Mammary epithelial cell (primary cell): ENCODE measurements around the gene TXK.

Experiments
- CTCF ChIP-seq, 2 donors: IDR thresholded peaks in 1 of 2; conservative IDR thresholded peaks in 1 of 2; 2 replicates each; pipeline ENCODE4 v1.5.1; 2011 to 2012; ENCODE audit warnings: inconsistent platforms in 2 of 2, low read length in 2 of 2, mild to moderate bottlenecking in 2 of 2, control low read depth in 1 of 2, low read depth in 1 of 2; ENCODE audit not compliant: insufficient read depth in 1 of 2; ENCODE audit errors: extremely low read depth in 1 of 2
- EZH2 ChIP-seq: IDR thresholded peaks from 2 replicates; pipeline ENCODE4 v1.6.1; 2012; ENCODE audit warnings: low read length, inconsistent platforms, borderline replicate concordance

- TF ChIP-seq EZH2 (no peak), CTCF (conservative IDR thresholded peaks at IDR 0.05 in 1 of 2, IDR thresholded peaks at IDR 0.05 in 1 of 2; ENCODE audit: extremely low read depth in 1 of 2, insufficient read depth in 1 of 2, low read depth in 1 of 2, low read length in 2 of 2) (no peak)
Measured at GRCh38 chr4:48124870-48125269, 9.2 kb downstream of the TXK start.
